MCF 10A (cell line): Measurements from ENCODE around the gene BNIP1. TPM values are rescaled to one million over a fixed set of nuclear protein-coding genes. Genes with fewer than 3 reads are reported as not detected.

Source experiments
- BruUV-seq: library from RNA; stranded (reverse); fragments of 400-500 nt; replicated peaks from 2 replicates; lab custom pipeline; 2021; lab: Mats Ljungman, UMichigan
- CTCF ChIA-PET: fragments of 300-600 bp; sonication (Branson Sonifier 250); formaldehyde crosslinking; extraction: SDS; loops from one replicate; lab custom pipeline; 2021; ENCODE audit warnings: antibody characterized with exemption, inconsistent platforms; lab: Yijun Ruan, JAX
- POLR2A ChIA-PET: fragments of 300-600, 350-650 bp; sonication (Branson Sonifier 250); formaldehyde crosslinking; extraction: SDS; loops from one replicate; lab custom pipeline; 2020; ENCODE audit warnings: antibody characterized with exemption, inconsistent platforms; lab: Yijun Ruan, JAX
- DNase-seq: peaks from one replicate; pipeline ENCODE4 v3.0.0-alpha.2; 2018; ENCODE audit not compliant: unreplicated experiment
- H3K27ac Mint-ChIP-seq: one replicate; pipeline ENCODE4 v1.8.0; 2022; ENCODE audit warnings: mild to moderate bottlenecking, low read depth, mixed read lengths; ENCODE audit not compliant: unreplicated experiment
- H3K27me3 Mint-ChIP-seq: one replicate; pipeline ENCODE4 v1.8.0; 2022; ENCODE audit warnings: mixed read lengths; ENCODE audit not compliant: insufficient read depth, unreplicated experiment
- H3K36me3 Mint-ChIP-seq: one replicate; pipeline ENCODE4 v1.8.0; 2022; ENCODE audit warnings: mild to moderate bottlenecking, moderate library complexity, mixed read lengths; ENCODE audit not compliant: insufficient read depth, unreplicated experiment
- H3K4me1 Mint-ChIP-seq: one replicate; pipeline ENCODE4 v1.8.0; 2022; ENCODE audit warnings: mixed read lengths; ENCODE audit not compliant: insufficient read depth, unreplicated experiment
- H3K4me3 Mint-ChIP-seq: one replicate; pipeline ENCODE4 v1.8.0; 2022; ENCODE audit warnings: mild to moderate bottlenecking, moderate library complexity, mixed read lengths; ENCODE audit not compliant: unreplicated experiment
- H3K9me3 Mint-ChIP-seq: one replicate; pipeline ENCODE4 v1.8.0; 2022; ENCODE audit warnings: mixed read lengths; ENCODE audit not compliant: unreplicated experiment
- intact Hi-C: fragments of 100-400 bp; cut with micrococcal nuclease; formaldehyde crosslinking; loops from 2 replicates; pipeline ENCODE4 v1.14.1; 2022
- total RNA-seq: library from RNA; stranded (reverse); gene quantifications from 2 replicates; pipeline ENCODE4 v1.2.3, GENCODE V29; 2022
- TF ChIP-seq, protein P1 (sequence below): fragments of 200-600 bp; IDR thresholded peaks from one replicate; pipeline ENCODE4 v1.8.0; 2022; ENCODE audit warnings: antibody characterized with exemption, mild to moderate bottlenecking; ENCODE audit not compliant: unreplicated experiment

BNIP1 gene
- total RNA-seq, 1 experiment from 2014 or later: 35.1 TPM

GRCh38 chr5:173204185-173204979 is 60.1 kb downstream of the BNIP1 start:
- TF ChIP-seq, protein P1, sequence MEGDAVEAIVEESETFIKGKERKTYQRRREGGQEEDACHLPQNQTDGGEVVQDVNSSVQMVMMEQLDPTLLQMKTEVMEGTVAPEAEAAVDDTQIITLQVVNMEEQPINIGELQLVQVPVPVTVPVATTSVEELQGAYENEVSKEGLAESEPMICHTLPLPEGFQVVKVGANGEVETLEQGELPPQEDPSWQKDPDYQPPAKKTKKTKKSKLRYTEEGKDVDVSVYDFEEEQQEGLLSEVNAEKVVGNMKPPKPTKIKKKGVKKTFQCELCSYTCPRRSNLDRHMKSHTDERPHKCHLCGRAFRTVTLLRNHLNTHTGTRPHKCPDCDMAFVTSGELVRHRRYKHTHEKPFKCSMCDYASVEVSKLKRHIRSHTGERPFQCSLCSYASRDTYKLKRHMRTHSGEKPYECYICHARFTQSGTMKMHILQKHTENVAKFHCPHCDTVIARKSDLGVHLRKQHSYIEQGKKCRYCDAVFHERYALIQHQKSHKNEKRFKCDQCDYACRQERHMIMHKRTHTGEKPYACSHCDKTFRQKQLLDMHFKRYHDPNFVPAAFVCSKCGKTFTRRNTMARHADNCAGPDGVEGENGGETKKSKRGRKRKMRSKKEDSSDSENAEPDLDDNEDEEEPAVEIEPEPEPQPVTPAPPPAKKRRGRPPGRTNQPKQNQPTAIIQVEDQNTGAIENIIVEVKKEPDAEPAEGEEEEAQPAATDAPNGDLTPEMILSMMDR: peak; percentile 66
- peak; percentile 67 for DNase-seq
- Mint-ChIP-seq H3K4me3 (no peak overlapping the region), H3K4me1 (peaks cover 26% of the 10 kb centered on the region), H3K9me3 (peaks cover 4% of the 10 kb centered on the region), H3K36me3 (no peaks in the 10 kb centered on the region), H3K27ac (no peak overlapping the region), H3K27me3 (peaks cover 33% of the 10 kb centered on the region)
- POLR2A ChIA-PET: no interaction called here
- CTCF ChIA-PET: interaction anchor here (0.6 to 0.9 kb wide), 6 partner anchors 14 to 872 kb away, joined by 3 to 5 read pairs (median 3); no protein-coding TSS in a partner anchor
- BruUV-seq: no TSS peak
- intact Hi-C loops: loop anchor here (2.0 kb wide), 1 partner anchor 498 kb away; no protein-coding TSS in a partner anchor

DNA sequence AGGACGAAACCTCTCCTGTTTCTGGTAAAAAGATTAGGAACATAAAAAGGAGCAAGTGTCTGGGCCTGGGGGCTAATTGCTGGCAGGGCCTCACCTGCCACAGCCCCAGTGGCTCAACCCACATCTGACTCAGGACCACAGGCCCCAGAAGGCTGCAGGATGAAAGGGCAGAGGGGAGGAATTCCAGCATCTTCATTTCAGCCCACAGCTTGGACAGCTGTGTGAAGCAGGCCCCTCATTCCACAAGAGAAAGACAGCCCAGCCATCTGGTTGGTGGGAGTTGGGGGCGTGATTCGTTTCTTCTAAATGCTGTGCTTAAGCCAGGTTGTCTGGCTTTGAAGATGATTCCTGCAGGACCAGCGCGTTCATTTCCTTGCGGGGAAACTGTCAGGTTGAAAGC is 61.6 kb downstream of the BNIP1 start:
- ChIA-PET POLR2A (interaction anchor here (1.1 kb wide), 1 partner anchor 222 kb away, joined by 4 read pairs; the partner anchor contains the start of gene ATP6V0E1), CTCF (interaction anchor here (0.8 to 2.0 kb wide), 3 partner anchors 19 to 89 kb away, joined by 3 to 5 read pairs (median 5); no protein-coding TSS in a partner anchor)
- DNase-seq: no peak
- H3K36me3 Mint-ChIP-seq: no peaks in the 10 kb centered on the region
- H3K9me3 Mint-ChIP-seq: no peaks in the 10 kb centered on the region
- peaks cover 37% of the 10 kb centered on the region for H3K27me3 Mint-ChIP-seq
- no peak overlapping the region for H3K4me3 Mint-ChIP-seq
- BruUV-seq: no TSS peak
- peaks cover 26% of the 10 kb centered on the region for H3K4me1 Mint-ChIP-seq
- TF ChIP-seq, protein P1: no peak
- intact Hi-C loops: loop anchor here (2.0 kb wide), 1 partner anchor 499 kb away; no protein-coding TSS in a partner anchor
- no peak overlapping the region for H3K27ac Mint-ChIP-seq

DNA sequence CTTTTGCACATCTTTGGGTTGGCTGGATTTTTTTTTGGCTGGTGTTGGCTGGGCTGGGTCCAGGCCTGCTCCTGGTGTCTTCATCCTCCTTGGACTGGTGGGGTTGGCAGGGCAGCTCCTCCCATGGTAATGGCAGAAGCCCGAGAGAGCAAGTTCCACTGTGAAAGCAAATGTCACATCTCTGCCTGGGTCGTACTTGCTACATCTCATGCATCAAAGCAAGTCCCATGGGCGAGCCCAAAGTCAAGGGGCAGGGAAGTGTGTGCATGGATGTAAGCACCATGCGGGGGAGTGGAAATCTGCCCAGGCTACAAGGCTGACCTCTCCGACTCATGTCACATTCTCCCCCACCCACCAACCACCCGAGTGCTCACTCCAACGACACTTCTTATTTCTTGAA is 64.0 kb downstream of the BNIP1 start:
- BruUV-seq: no TSS peak
- peaks cover 8% of the 10 kb centered on the region for H3K9me3 Mint-ChIP-seq
- intact Hi-C loops: no loop called here
- no peak overlapping the region for H3K4me3 Mint-ChIP-seq
- ChIA-PET CTCF (interaction anchor here (0.6 to 1.1 kb wide), 2 partner anchors 16 to 501 kb away, joined by 3 read pairs; no protein-coding TSS in a partner anchor), POLR2A (interaction anchor here (0.7 kb wide), 1 partner anchor 148 kb away, joined by 3 read pairs; no protein-coding TSS in a partner anchor)
- no peaks in the 10 kb centered on the region for H3K36me3 Mint-ChIP-seq
- TF ChIP-seq, protein P1: no peak
- DNase-seq: no peak
- H3K27ac Mint-ChIP-seq: no peak overlapping the region
- H3K27me3 Mint-ChIP-seq: peaks cover 37% of the 10 kb centered on the region
- peaks cover 6% of the 10 kb centered on the region for H3K4me1 Mint-ChIP-seq

- Mint-ChIP-seq H3K4me1 (no peaks in the 10 kb centered on the region), H3K36me3 (no peaks in the 10 kb centered on the region), H3K27me3 (peaks cover 37% of the 10 kb centered on the region), H3K9me3 (peaks cover 8% of the 10 kb centered on the region), H3K27ac (no peak overlapping the region), H3K4me3 (no peak overlapping the region)
- TF ChIP-seq, protein P1: no peak
- ChIA-PET POLR2A (no interaction called here), CTCF (interaction anchor here (0.7 to 0.9 kb wide), 2 partner anchors 30 to 66 kb away, joined by 3 to 4 read pairs; no protein-coding TSS in a partner anchor)
- no peak for DNase-seq
- intact Hi-C loops: no loop called here
- BruUV-seq: no TSS peak
Measured at GRCh38 chr5:173210877-173211276, 66.5 kb downstream of the BNIP1 start.
